ENCODE results near the gene APOOL.

APOOL gene

DNA sequence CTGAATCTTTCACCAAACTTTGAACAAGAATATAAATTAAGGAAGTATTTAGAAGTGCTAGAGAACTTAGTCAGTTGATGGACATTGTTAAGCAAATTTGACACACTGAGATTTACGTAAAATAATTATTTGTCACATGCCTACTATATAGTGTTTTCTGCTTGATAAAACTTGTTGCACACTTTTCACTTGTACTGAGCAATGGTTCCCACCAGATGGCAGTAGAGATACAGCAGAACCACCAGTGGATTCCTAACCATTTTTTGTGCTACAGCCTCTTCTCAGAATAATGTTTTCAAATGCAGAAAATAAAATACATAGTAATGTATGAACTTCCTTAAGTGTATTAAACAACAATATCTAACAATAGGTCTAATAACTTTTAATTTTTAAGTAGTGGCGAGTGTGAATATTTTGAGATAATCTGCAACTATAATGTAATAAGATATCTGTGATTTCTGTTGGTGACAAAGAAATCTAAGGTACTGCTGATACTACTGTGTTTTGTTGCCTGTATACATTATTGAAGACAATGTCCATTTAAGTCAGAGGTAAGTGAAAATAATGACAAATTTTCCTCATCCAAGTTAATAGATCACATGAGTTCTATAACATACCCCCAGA is 81.2 kb downstream of the APOOL start:
- DNase-seq, result no peak

DNA sequence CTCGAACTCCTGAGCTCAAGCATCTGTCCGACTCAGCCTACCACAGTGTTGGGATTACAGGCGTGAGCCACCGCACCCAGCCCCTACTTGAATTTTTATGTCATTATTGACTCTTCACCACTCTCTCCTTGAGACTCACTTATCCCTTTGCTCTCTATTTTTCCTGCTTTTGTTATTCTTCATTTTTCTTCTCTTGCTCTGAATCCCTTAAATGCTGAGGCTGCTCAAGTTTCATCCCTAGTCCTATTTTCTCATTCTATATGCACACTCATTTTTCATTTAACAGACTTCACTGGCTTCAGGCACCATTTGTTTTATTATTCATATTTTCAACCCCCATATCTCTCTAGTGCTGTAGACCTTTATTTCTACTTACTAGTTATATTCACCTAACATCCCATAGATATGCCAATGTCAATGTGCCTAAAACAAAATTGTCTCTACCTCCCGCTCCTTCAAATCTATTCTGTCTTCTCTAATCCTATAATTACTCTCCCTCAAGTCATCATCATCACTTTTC is 85.7 kb downstream of the APOOL start:
- DNase-seq, result no peak

DNA sequence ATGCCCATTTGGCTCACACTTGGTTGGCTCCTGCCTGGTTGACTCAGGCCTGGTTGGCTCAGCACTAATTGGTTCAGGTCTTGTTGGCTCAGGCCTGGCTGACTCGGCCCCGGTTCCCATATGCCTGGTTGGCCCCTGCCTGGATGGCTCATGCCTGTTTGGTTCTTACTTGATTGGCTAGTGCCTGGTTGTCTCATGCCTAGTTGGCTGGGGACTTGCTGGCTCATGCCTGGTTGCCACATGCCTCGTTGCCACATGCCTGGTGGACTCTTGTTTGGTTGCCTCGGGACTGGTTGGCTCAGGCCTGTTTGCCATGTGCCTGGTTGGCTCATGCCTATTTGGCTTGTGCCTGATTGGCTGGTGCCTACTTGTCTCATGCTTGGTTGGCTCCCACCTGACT is 103.7 kb downstream of the APOOL start:
- DNase-seq, result no peak

DNA sequence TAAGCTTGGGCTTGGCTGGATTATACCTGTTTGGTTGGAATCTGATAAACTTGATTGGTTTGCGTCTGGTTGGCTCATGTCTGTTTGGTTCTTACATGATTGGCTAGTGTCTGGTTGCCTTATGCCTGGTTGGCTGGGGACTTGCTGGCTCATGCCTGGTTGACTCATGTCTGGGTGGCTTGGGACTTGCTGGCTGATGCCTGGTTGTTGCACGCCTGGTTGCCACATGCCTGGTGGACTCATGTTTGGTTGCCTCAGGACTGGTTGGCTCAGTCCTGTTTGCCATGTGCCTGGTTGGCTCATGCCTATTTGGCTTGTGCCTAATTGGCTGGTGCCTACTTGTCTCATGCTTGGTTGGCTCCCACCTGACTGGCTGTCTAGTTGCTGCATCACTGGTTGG is 104.5 kb downstream of the APOOL start:
- no peak for DNase-seq

DNA sequence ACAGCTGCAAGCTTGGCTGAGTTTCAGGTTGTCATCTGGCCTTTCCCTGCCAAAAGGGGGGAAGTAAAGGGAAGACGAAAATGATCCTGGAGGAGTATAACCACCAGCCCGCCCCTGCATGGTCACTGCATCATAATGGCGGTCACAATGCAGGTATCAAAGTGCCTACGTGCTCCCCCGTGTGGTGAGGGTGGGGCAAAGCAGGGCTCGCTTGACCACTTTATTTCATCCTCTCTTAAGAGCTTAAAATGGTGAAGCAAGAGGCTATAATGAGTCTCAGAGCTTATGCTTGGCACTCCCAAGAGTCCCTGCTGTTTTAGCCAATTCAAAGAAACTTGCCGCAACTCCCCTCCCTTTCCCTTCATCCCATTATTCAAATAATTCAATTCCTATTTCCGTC is 105.6 kb downstream of the APOOL start:
- no peak for DNase-seq

DNA sequence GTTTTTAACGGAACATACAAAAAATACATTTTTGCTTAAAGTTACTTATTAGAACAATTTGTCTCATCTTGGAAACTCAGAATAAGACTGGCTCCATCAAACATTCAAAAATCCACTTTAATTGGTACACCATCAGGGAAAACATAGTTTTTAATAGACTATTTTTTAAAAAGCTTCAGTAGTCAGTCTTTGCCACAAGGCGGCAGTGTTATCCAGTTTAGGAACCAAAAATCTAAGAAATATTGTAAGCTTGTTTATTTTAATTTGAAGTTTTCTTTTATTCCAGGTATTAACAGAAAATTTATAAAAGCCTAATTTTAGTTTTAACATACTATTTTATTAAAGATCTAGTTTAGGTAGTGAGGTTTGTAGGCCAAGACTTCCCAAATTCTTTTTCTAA is 107.7 kb downstream of the APOOL start:
- no peak for DNase-seq

DNA sequence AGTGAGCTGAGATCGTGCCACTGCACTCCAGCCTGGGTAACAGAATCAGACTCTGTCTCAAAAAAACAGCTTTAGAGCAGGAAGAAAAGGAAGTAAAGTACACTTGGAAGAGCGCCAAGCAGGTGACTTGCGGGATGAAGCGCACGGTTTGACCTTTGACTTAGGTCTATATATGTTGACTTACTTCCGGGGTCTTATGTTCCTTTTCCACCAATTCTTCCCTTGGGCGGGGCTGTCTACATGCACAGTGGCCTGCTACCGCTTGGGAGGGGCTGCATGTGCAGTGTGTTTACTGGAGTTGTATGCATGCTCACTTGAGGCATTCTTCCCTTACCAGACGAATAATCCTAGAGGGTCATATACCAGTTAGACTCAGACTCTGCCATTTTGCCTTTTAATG is 108.6 kb downstream of the APOOL start:
- DNase-seq, result no peak

DNA sequence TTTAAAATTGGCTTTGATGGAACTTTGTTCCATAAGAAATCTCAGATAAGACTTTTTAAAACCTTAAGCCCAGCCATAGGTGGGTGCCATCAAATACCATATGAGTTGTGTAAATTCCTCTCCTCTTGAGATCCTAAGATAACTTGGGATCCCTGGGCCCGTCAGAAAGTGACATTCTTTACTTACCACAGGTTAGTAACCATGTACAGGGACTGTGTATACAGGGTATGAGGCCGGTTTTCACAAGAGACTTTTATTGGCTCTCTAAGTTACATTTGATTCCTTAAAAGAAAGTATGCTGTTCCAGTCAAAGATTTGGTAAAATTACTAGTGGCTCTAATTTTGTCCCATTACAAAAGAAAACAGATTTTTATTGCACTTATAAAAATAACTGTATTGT is 110.1 kb downstream of the APOOL start:
- no peak for DNase-seq

DNA sequence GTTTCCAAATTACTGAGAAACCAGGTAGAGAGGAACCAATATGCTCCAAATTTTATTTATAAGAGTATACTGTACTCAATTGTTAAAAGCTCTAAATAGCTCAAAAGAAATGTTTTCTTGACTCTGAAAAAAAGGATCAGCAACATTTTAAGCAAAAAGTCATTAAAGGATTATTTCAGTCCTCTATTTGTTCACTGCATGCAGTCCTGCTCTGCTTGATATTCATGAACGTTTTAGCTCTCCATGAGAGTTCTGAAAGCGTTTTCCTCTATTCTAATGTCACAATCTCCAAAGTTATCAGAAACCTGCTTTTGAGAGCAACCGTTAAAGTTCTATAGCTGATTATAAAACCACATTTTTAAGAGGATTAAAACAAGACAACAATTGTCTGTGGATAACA is 110.5 kb downstream of the APOOL start:
- no peak for DNase-seq

DNA sequence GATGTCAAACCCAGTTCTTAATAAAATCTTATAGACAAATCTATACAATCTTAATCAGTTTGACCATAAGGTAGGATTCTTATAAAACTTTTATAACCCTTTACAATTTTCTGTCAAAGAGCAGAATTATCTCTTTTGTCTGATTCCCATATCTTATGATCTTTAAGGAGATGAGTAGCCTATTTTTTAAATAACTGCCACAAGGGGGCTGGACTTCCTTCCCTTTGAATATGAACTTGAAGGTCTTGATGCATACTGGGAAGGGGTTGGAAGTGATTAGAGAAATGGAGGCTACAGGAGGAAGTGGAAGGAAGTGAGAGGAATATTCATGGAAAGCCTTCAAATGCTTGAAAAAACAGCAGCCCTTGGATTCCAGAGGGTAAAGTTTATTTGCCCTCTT is 111.1 kb downstream of the APOOL start:
- no peak for DNase-seq

DNA sequence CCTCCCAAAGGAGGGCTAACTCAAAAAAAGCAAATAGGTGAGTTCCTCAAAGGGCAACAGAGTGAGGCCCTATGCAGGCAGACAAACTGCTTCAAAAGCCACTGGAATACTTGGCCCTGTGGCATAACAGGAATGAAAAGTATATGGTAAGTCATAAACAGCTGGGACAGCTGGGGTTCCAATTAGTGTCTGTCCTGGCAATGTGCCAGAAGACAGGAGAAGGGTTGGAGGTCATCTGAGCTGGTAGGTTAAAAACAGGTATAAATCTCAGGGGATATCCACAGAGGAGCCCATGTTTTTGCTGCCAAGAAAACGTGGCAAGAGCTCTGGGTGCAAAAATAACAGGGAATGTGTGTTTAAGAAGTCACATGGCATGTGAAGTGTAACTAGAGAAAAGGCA is 111.6 kb downstream of the APOOL start:
- DNase-seq, result no peak

DNA sequence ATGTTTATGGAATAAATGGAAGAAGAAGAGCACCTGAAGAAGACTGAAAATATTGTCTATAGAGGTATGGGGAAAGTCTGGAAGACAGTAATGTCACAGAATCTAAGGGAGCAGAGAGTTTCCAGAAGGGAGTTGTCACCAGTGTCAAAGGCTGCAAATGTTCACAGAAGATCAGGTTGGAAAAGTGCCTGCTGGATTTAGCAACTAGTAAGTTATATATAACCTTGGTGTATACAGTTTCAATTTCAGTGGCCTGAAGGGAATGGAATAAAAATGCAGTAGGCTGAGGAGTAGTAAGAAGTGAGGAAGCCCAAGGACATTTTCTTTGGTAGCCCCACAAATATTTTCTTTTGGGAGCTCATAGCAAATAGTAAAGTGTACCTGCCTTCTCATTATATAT is 132.7 kb downstream of the APOOL start:
- no peak for DNase-seq

DNA sequence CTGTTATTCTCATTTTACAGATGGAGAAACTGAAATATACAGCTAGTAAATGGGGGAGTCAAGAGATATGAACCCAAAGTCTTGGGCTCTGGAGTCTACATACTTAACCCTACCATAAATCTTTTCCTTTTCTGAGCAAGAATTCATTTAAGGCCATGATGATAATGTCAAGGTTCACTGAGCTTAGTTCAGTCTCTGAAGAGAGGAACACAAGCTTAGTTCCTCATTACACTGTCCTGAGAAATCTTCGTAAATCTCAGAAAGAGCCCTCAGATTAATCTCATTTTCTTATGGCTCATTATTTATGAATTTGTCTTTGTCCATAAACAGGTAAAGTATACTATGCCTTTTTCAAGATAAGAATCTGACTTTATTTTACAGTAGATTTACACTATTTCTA is 135.7 kb downstream of the APOOL start:
- no peak for DNase-seq

DNA sequence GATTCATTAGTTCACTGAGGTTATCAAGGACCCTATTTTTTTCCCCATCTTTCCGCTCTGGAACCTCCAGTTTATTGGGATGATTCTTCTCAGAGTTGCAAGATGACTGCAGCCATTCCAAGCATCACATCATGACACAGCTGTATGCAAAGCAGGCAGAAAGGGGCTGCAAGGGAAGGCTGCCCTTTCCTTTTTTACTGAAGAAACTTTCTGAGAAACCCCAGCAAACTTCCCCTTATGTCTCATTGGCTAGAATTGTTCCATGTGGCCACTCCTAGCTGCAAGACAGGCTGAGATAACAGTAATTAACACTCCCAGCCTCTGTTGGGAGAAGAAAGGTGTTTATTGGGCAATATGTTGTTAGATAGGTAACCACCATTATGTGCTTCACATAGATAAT is 137.3 kb downstream of the APOOL start:
- DNase-seq, result no peak
